Liver (tissue), 9 donors: ENCODE data around the gene C8G. TPM values are rescaled to one million over a fixed set of nuclear protein-coding genes. Genes with fewer than 3 reads are reported as not detected.

Experiments used
- DNase-seq: peaks from one replicate; pipeline ENCODE4 v3.0.0-alpha.2; 2017; ENCODE audit warnings: low spot score
- H3K27ac ChIP-seq, 2 donors: one replicate each; pipeline ENCODE4 v1.7.0; 2013; ENCODE audit warnings: inconsistent platforms in 2 of 2, low read length in 2 of 2, control low read depth in 1 of 2, low read depth in 1 of 2, mild to moderate bottlenecking in 1 of 2
- H3K27me3 ChIP-seq, 4 donors: one replicate each; pipeline versions ENCODE4 v1.6.1 to v1.7.0; 2013; ENCODE audit warnings: low read length in 3 of 4, inconsistent platforms in 1 of 4, mild to moderate bottlenecking in 1 of 4, moderate library complexity in 1 of 4; ENCODE audit not compliant: control insufficient read depth in 4 of 4, insufficient read depth in 4 of 4
- H3K36me3 ChIP-seq, 4 donors: one replicate each; pipeline versions ENCODE4 v1.6.1 to v1.7.0; 2013; ENCODE audit warnings: low read length in 3 of 4, mild to moderate bottlenecking in 3 of 4, low read depth in 1 of 4, moderate library complexity in 1 of 4; ENCODE audit not compliant: control insufficient read depth in 4 of 4, insufficient read depth in 3 of 4
- H3K4me1 ChIP-seq, 4 donors: one replicate each; pipeline versions ENCODE4 v1.6.1 to v1.7.0; 2013; ENCODE audit warnings: low read length in 3 of 4, mild to moderate bottlenecking in 3 of 4, moderate library complexity in 1 of 4; ENCODE audit not compliant: control insufficient read depth in 4 of 4, insufficient read depth in 4 of 4
- H3K4me3 ChIP-seq, 3 donors: one replicate each; pipeline versions ENCODE4 v1.6.1 to v1.7.0; 2013; ENCODE audit warnings: low read length in 3 of 3, control low read depth in 1 of 3, low read depth in 1 of 3, mild to moderate bottlenecking in 1 of 3
- H3K9ac ChIP-seq, 2 donors: one replicate each; pipeline ENCODE4 v1.7.0; 2013; ENCODE audit warnings: low read length in 2 of 2, mild to moderate bottlenecking in 2 of 2, moderate library complexity in 2 of 2, control low read depth in 1 of 2, low read depth in 1 of 2
- H3K9me3 ChIP-seq, 4 donors: one replicate each; pipeline versions ENCODE4 v1.6.1 to v1.7.0; 2013; ENCODE audit warnings: low read length in 3 of 4; ENCODE audit not compliant: control insufficient read depth in 4 of 4
- ATF3 ChIP-seq: IDR thresholded peaks from 2 replicates; pipeline ENCODE4 v1.6.1; 2016; ENCODE audit warnings: antibody characterized with exemption
- CTCF ChIP-seq: fragments of 150-350 bp; IDR thresholded peaks from 2 replicates; pipeline ENCODE4 v1.5.1; 2017; ENCODE audit warnings: improper control_type of control experiment, low read depth, low read length; ENCODE audit not compliant: missing input control
- EGR1 ChIP-seq, 2 donors: IDR thresholded peaks; 2 replicates each; pipeline ENCODE4 v1.6.1; 2016 to 2018; ENCODE audit warnings: antibody characterized with exemption in 2 of 2, low read depth in 2 of 2
- FOXA1 ChIP-seq: IDR thresholded peaks from 2 replicates; pipeline ENCODE4 v1.6.1; 2016; ENCODE audit warnings: antibody characterized with exemption
- FOXA2 ChIP-seq: IDR thresholded peaks from 2 replicates; pipeline ENCODE4 v1.6.1; 2016; ENCODE audit warnings: antibody characterized with exemption
- GABPA ChIP-seq, 2 donors: IDR thresholded peaks in 1 of 2; conservative IDR thresholded peaks in 1 of 2; 2 replicates each; pipeline ENCODE4 v1.6.1; 2016; ENCODE audit warnings: antibody characterized with exemption in 2 of 2, mild to moderate bottlenecking in 1 of 2, moderate library complexity in 1 of 2
- HNF4A ChIP-seq, 2 donors: conservative IDR thresholded peaks; 2 replicates each; pipeline ENCODE4 v1.6.1; 2016; ENCODE audit warnings: antibody characterized with exemption in 2 of 2, mild to moderate bottlenecking in 2 of 2
- HNF4G ChIP-seq: IDR thresholded peaks from 2 replicates; pipeline ENCODE4 v1.6.1; 2016; ENCODE audit warnings: antibody characterized with exemption
- JUND ChIP-seq, 2 donors: IDR thresholded peaks; 2 replicates each; pipeline ENCODE4 v1.6.1; 2016; ENCODE audit warnings: antibody characterized with exemption in 2 of 2
- MAX ChIP-seq: IDR thresholded peaks from 2 replicates; pipeline ENCODE4 v1.6.1; 2016; ENCODE audit warnings: antibody characterized with exemption
- NR2F2 ChIP-seq: IDR thresholded peaks from 2 replicates; pipeline ENCODE4 v1.6.1; 2016; ENCODE audit warnings: antibody characterized with exemption
- RAD21 ChIP-seq, 2 donors: IDR thresholded peaks; 2 replicates each; pipeline ENCODE4 v1.6.1; 2016; ENCODE audit warnings: antibody characterized with exemption in 2 of 2, mild to moderate bottlenecking in 2 of 2
- REST ChIP-seq: IDR thresholded peaks from 2 replicates; pipeline ENCODE4 v1.6.1; 2016; ENCODE audit warnings: antibody characterized with exemption, mild to moderate bottlenecking
- RXRA ChIP-seq, 2 donors: IDR thresholded peaks; 2 replicates each; pipeline ENCODE4 v1.6.1; 2017 to 2018; ENCODE audit warnings: antibody characterized with exemption in 2 of 2, mild to moderate bottlenecking in 1 of 2
- SP1 ChIP-seq: IDR thresholded peaks from 2 replicates; pipeline ENCODE4 v1.6.1; 2018; ENCODE audit warnings: antibody characterized with exemption, mild to moderate bottlenecking
- TAF1 ChIP-seq: conservative IDR thresholded peaks from 2 replicates; pipeline ENCODE4 v1.6.1; 2016; ENCODE audit warnings: antibody characterized with exemption, mild to moderate bottlenecking
- YY1 ChIP-seq: IDR thresholded peaks from 2 replicates; pipeline ENCODE4 v1.6.1; 2016; ENCODE audit warnings: antibody characterized with exemption, mild to moderate bottlenecking
- ZBTB33 ChIP-seq: IDR thresholded peaks from 2 replicates; pipeline ENCODE4 v1.6.1; 2016; ENCODE audit warnings: antibody characterized with exemption
- WGBS: extraction: QIAGEN DNeasy Blood & Tissue Kit; methylation state at CpG from one replicate; pipeline ENCODE4 v1.1.7; 2013; 5-methylcytosine and 5-hydroxymethylcytosine counted together
- polyA plus RNA-seq, 2 donors: library from polyadenylated mRNA; stranded (reverse) in 1 of 2; unstranded in 1 of 2; fragments of 200-250 nt in 1 of 2; fragments of >200 nt in 1 of 2; fragmentation: Nextera tagmentation in 1 of 2; extraction: Ambion mirVana in 1 of 2; gene quantifications; one replicate each; pipeline versions ENCODE4 v1.2.1 to v1.2.3, GENCODE V29; 2013 to 2015
- total RNA-seq, 2 donors: library from RNA; depleted of rRNA; stranded (reverse); fragments of >200 nt; gene quantifications; one replicate each; pipeline ENCODE4 v1.2.3, GENCODE V29; 2014
- donor health status: healthy.
- donor health status: healthy.
- donor health status: healthy.
- donor health status: healthy.
- donor health status: healthy.

Gene C8G
- total and polyA plus RNA-seq, 4 donors = 25.1 to 1,117 (median 607) TPM

- peak overlapping the region; percentile 83 to 94 for H3K27ac ChIP-seq
- H3K9ac ChIP-seq = peak overlapping the region in 1 of 2 donors; percentile 91
- no peaks in the 10 kb centered on the region for H3K27me3 ChIP-seq
- no peak overlapping the region for H3K4me3 ChIP-seq
- H3K36me3 ChIP-seq = peaks cover 2 to 18% (median 12%) of the 10 kb centered on the region in 4 donors
- peaks cover 12 to 31% (median 20%) of the 10 kb centered on the region in 4 donors for H3K4me1 ChIP-seq
- 36% methylated on average over 12 of the region's 12 CpGs for WGBS
- H3K9me3 ChIP-seq = no peaks in the 10 kb centered on the region
- no peak for TF ChIP-seq GABPA (IDR thresholded peaks at IDR 0.05 in 1 of 2, conservative IDR thresholded peaks at IDR 0.05 in 1 of 2)
- TF ChIP-seq ZBTB33 = no peak
- peak; percentile 31 for TF ChIP-seq YY1
- no peak for TF ChIP-seq FOXA2
- peak in 1 of 2 donors; percentile 11 for TF ChIP-seq EGR1 (IDR thresholded peaks at IDR 0.05; ENCODE audit: low read depth in 2 of 2)
- no peak for TF ChIP-seq RAD21 (IDR thresholded peaks at IDR 0.05)
- no peak for TF ChIP-seq MAX
- no peak for TF ChIP-seq FOXA1
- TF ChIP-seq ATF3 = no peak
- no peak for TF ChIP-seq REST
- TF ChIP-seq NR2F2 = peak; percentile 37
- peak in 1 of 2 donors; percentile 70 for TF ChIP-seq RXRA (IDR thresholded peaks at IDR 0.05)
- TF ChIP-seq TAF1 = no peak
- no peak for TF ChIP-seq CTCF
- no peak for TF ChIP-seq SP1
- TF ChIP-seq JUND (IDR thresholded peaks at IDR 0.05) = no peak
- TF ChIP-seq HNF4A (conservative IDR thresholded peaks at IDR 0.05) = peak in 1 of 2 donors; percentile 19
- TF ChIP-seq HNF4G = no peak
- no peak for DNase-seq
Observed at GRCh38 chr9:136903041-136903554, 41.9 kb upstream of the C8G start.
